Vagina (tissue), 2 donors: ENCODE measurements around the gene WSCD1. TPM values are rescaled to one million over a fixed set of nuclear protein-coding genes. Genes with fewer than 3 reads are reported as not detected.

Experiments used
- DNase-seq, 2 donors: peaks; one replicate each; pipeline ENCODE4 v3.0.0-alpha.2; 2017; ENCODE audit errors: extremely low spot score in 2 of 2
- H3K27ac ChIP-seq: fragments of 200-600 bp; sonication (generic); one replicate; pipeline ENCODE4 v1.5.1; 2019
- H3K27me3 ChIP-seq: fragments of 200-600 bp; sonication (generic); one replicate; pipeline ENCODE4 v1.5.1; 2019
- H3K36me3 ChIP-seq, 2 donors: fragments of 200-600 bp; sonication (generic); one replicate each; pipeline ENCODE4 v1.5.1; 2017 to 2019
- H3K4me1 ChIP-seq: fragments of 200-600 bp; sonication (generic); one replicate; pipeline ENCODE4 v1.5.1; 2019
- H3K4me3 ChIP-seq, 2 donors: fragments of 200-600 bp; sonication (generic); 1 replicate in 1 of 2; 2 replicates in 1 of 2; pipeline ENCODE4 v1.5.1; 2016 to 2019
- H3K9me3 ChIP-seq: fragments of 200-600 bp; sonication (generic); one replicate; pipeline ENCODE4 v1.5.1; 2019
- POLR2A ChIP-seq, 2 donors: fragments of 450-650 bp; IDR thresholded peaks; one replicate each; pipeline ENCODE4 v1.6.1; 2017; ENCODE audit warnings: antibody characterized with exemption in 2 of 2, mild to moderate bottlenecking in 2 of 2, moderate library complexity in 2 of 2
- POLR2AphosphoS5 ChIP-seq, 2 donors: sonication (generic); formaldehyde crosslinking; IDR thresholded peaks; one replicate each; pipeline ENCODE4 v1.9.0; 2017; ENCODE audit warnings: antibody characterized with exemption in 2 of 2, mild to moderate bottlenecking in 2 of 2, low read depth in 1 of 2; ENCODE audit not compliant: insufficient read depth in 1 of 2
- intact Hi-C: fragments of 100-400 bp; cut with DNase I; formaldehyde crosslinking; loops from one replicate; pipeline ENCODE4 v1.15.1; 2023
- total RNA-seq: library from RNA; depleted of rRNA; stranded (reverse); fragments of >200 nt; gene quantifications from one replicate; pipeline ENCODE4 v1.2.3, GENCODE V29; 2016
- TF ChIP-seq, protein P1 (sequence below), 3 experiments: fragments of 450-650 bp in 2 of 3; fragments of 200-600 bp in 1 of 3; sonication (generic) in 1 of 3; IDR thresholded peaks; one replicate each; pipeline ENCODE4 v1.5.1; 2017 to 2019; ENCODE audit warnings: antibody characterized with exemption in 3 of 3, mild to moderate bottlenecking in 2 of 3, moderate library complexity in 2 of 3

The WSCD1 gene
- total RNA-seq, 1 donor from 2014 or later: 2.0 TPM

DNA sequence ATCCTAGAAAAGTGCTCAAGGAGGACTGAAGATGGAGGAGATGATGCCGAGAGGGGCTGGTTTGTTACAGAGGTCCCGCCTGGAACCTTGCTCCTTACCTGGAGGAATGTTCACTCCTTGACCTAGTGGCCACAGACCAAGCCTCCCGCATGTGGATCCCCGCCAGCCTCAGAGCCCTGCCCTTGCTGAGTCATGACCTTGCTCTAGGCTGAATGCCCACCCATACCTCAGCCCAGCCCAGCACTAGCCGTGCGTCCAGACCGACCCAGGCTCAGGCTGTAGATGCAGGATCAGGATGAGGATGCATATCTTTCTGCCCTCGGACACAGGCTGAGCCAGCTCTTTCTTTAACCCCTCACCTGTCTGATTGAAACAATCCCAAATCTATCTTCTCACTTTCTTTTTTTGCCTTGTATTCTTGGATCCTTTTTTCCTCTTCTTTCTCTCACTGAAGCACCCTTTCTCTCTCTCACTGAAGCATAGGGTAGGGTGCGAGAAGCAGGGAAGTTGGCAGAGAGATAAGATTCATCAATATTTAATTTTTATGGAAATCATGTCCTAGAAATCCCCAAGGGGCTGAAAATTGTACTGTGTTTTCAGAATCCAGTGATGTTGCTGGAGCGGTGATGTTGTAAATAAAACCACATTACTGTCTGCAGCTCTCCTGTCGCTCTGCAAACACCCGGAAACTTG lies 34.9 kb downstream of the WSCD1 start:
- Histone ChIP-seq H3K4me1 (no peaks in the 10 kb centered on the region), H3K9me3 (no peaks in the 10 kb centered on the region), H3K27me3 (no peaks in the 10 kb centered on the region), H3K27ac (no peak overlapping the region), H3K4me3 (no peak overlapping the region), H3K36me3 (no peaks in the 10 kb centered on the region)
- intact Hi-C loops: no loop called here
- no peak for DNase-seq
- TF ChIP-seq, protein P1, sequence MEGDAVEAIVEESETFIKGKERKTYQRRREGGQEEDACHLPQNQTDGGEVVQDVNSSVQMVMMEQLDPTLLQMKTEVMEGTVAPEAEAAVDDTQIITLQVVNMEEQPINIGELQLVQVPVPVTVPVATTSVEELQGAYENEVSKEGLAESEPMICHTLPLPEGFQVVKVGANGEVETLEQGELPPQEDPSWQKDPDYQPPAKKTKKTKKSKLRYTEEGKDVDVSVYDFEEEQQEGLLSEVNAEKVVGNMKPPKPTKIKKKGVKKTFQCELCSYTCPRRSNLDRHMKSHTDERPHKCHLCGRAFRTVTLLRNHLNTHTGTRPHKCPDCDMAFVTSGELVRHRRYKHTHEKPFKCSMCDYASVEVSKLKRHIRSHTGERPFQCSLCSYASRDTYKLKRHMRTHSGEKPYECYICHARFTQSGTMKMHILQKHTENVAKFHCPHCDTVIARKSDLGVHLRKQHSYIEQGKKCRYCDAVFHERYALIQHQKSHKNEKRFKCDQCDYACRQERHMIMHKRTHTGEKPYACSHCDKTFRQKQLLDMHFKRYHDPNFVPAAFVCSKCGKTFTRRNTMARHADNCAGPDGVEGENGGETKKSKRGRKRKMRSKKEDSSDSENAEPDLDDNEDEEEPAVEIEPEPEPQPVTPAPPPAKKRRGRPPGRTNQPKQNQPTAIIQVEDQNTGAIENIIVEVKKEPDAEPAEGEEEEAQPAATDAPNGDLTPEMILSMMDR (IDR thresholded peaks at IDR 0.05): no peak
- TF ChIP-seq POLR2A (IDR thresholded peaks at IDR 0.05) (no peak), POLR2AphosphoS5 (IDR thresholded peaks at IDR 0.05; ENCODE audit: insufficient read depth in 1 of 2, low read depth in 1 of 2) (no peak)

DNA sequence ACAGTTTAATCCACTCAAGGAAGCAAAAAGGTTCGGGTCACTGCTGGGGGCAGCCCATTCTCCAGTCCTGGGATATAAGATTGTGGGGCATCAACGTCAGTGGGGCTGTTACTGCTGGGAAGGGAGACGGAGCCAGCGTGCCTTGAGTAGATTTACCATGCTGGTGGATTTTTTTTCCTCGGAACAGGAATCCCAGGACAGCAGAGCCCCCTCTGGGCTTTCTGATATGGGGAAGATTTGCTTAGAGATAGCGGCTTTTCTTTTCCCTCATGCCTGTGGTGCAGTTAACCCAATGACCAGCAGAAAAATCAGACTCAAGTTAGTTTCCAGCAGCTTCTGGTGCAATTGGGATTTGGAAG lies 35.4 kb downstream of the WSCD1 start:
- Histone ChIP-seq H3K27me3 (no peaks in the 10 kb centered on the region), H3K27ac (no peak overlapping the region), H3K36me3 (no peaks in the 10 kb centered on the region), H3K9me3 (no peaks in the 10 kb centered on the region), H3K4me3 (no peak overlapping the region), H3K4me1 (no peaks in the 10 kb centered on the region)
- no peak for DNase-seq
- intact Hi-C loops: no loop called here
- TF ChIP-seq POLR2AphosphoS5 (IDR thresholded peaks at IDR 0.05; ENCODE audit: insufficient read depth in 1 of 2, low read depth in 1 of 2) (no peak), POLR2A (IDR thresholded peaks at IDR 0.05) (no peak)
- TF ChIP-seq, protein P1 (IDR thresholded peaks at IDR 0.05): no peak

DNA sequence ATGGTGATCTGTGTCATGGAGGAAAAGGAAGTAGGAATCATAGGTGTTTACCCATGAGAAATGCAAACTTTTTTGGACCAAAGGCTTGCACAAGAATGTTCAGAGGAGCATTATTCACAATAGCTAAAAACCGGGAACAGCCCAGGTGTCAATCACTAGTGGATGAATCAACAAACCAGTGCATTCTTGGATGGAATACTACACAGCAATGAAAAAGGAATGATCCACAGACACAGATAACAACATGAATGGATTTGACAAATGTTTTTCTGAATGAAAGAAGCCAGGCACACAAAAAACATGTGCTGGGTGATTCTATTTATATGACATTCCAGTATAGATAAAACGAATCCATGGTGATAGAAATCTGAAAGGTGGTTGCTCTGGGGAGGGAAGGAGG lies 36.0 kb downstream of the WSCD1 start:
- H3K27ac ChIP-seq: no peak overlapping the region
- H3K4me1 ChIP-seq: no peaks in the 10 kb centered on the region
- H3K36me3 ChIP-seq: no peaks in the 10 kb centered on the region
- DNase-seq: no peak
- H3K9me3 ChIP-seq: no peaks in the 10 kb centered on the region
- TF ChIP-seq, protein P1 (IDR thresholded peaks at IDR 0.05): no peak
- TF ChIP-seq POLR2AphosphoS5 (IDR thresholded peaks at IDR 0.05; ENCODE audit: insufficient read depth in 1 of 2, low read depth in 1 of 2) (no peak), POLR2A (IDR thresholded peaks at IDR 0.05) (no peak)
- intact Hi-C loops: no loop called here
- no peaks in the 10 kb centered on the region for H3K27me3 ChIP-seq
- no peak overlapping the region for H3K4me3 ChIP-seq

DNA sequence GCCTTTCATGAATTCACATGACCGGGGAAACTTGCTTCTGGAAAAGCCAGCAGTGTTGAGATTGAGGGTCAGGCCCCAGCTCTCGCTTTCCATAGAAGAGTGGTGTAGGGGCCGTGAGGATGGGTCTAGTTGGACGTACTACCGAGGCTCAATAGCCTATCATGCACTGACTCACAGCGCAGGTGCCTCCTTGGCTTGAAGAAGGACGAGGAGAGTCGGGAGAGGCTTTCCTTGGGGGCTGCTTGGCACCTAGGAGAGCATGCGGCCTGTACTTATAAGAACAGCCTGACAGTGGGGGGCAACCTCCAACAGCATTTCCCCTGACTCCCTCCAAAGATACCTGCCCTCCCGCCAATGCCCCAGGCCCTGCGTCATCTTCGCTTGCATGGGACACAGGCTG lies 37.6 kb downstream of the WSCD1 start:
- TF ChIP-seq, protein P1 (IDR thresholded peaks at IDR 0.05): no peak
- no peak for TF ChIP-seq POLR2A (IDR thresholded peaks at IDR 0.05)
- Histone ChIP-seq H3K4me3 (no peak overlapping the region), H3K27me3 (no peaks in the 10 kb centered on the region), H3K9me3 (no peaks in the 10 kb centered on the region), H3K27ac (no peak overlapping the region), H3K36me3 (no peaks in the 10 kb centered on the region), H3K4me1 (no peaks in the 10 kb centered on the region)
- intact Hi-C loops: no loop called here
- no peak for DNase-seq

DNA sequence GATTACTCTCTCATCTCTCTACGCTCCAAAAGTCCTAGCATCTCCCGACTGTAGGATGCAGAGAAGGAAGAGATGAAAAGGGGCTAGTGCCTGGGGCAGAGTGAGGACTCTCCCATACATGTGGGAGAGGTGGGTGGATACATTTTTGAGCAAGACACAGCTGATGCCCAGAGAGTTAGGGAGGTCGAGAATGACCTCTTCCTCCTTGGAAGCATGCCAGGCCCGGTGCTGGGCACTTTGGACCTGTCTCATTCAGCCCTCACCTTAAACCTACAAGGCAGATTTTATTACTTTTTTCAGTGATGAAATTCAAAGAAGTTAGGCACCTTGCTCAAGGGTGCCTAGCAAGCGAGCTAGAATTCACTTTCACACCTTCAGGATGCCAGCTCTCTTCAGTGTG lies 38.2 kb downstream of the WSCD1 start:
- Histone ChIP-seq H3K9me3 (no peaks in the 10 kb centered on the region), H3K4me3 (no peak overlapping the region), H3K27ac (no peak overlapping the region), H3K27me3 (no peaks in the 10 kb centered on the region), H3K4me1 (no peaks in the 10 kb centered on the region), H3K36me3 (no peaks in the 10 kb centered on the region)
- intact Hi-C loops: no loop called here
- TF ChIP-seq POLR2A (IDR thresholded peaks at IDR 0.05) (no peak), POLR2AphosphoS5 (IDR thresholded peaks at IDR 0.05; ENCODE audit: insufficient read depth in 1 of 2, low read depth in 1 of 2) (no peak)
- TF ChIP-seq, protein P1 (IDR thresholded peaks at IDR 0.05): no peak
- no peak for DNase-seq
